ENCODE measurements around the gene RFX7.
"Not testable (repeated sequence)": the region's sequence is repeated elsewhere in the genome, so short reads cannot be mapped to it uniquely, and the experiment has no call there.

The RFX7 gene

DNA sequence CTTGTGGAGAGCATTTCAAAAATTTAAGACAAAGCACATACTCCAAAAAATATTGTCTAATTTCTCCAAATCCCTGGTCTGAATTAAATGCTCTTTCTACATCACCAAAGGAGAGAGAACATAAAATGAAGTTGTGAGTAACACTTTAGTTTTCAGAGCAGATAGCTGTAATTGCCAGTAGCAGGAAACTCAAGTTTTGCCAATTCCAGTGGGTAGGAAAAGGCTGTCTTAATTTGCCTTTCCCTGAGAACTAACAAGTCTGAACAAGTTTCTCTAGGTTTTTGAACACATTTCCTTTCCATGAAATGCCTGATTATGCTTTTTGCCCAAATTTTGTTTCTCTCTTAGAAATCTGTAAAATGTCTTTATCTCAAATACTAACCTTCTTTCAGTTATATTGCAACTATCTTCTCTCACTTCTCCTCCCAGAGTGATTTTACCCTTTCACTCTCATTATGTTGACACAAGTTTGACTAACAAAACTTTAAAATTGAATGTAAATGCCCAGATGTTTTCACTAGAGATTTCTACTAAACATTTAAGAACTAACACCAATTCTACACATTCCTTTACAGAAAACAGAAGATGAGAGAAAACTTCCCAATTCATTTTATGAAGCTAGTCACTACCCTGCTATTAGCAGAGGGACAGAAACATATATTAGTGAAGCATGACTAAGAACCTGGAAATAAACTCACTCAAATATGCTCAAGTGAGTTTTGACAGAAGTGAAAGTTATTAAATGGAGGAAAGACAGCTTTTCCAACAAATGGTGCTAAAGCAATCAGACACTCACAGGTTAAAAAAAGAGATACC is 38.4 kb downstream of the RFX7 start:
- DNase-seq = no peak

DNA sequence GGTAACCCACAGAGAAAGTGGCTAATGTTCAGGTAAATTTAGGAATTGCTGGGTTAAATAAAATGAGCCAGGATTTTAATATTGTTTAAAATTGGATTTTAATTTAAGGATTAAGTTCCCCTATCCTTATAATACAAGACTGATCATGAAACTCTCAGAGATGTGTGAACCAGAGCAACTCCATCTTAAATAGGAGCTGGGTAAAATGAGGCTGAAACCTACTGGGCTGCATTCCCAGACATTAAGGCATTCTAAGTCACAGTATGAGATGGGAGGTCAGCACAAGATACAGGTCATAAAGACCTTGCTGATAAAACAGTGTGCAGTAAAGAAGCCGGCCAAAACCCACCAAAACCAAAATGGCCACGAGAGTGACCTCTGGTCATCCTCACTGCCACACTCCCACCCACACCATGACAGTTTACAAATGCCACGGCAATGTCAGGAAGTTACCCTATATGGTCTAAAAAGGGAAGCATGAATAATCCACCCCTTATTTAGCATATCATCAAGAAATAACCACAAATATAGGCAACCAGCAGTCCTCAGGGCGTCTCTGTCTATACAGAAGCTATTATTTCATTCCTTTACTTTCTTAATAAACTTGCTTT is 40.3 kb downstream of the RFX7 start:
- not testable (repeated sequence) for DNase-seq

DNA sequence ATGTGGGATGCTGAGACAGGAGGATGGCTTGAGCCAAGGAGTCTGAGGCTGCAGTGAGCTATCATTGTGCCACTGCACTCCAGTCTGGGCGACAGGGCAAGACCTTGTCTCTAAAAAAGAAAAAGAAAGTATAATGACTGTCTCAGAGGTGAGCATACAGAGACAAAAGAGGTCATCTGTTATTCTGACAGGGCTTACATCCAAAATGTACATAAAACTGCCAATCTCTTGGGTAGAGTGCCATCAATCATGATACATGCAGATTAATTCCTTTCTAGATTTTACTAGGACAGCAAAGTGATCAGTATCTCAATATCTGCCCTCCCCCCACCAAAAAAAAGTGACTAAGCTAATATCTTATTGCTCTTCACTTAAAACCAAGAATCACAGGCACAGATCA is 41.0 kb downstream of the RFX7 start:
- no peak for DNase-seq

DNA sequence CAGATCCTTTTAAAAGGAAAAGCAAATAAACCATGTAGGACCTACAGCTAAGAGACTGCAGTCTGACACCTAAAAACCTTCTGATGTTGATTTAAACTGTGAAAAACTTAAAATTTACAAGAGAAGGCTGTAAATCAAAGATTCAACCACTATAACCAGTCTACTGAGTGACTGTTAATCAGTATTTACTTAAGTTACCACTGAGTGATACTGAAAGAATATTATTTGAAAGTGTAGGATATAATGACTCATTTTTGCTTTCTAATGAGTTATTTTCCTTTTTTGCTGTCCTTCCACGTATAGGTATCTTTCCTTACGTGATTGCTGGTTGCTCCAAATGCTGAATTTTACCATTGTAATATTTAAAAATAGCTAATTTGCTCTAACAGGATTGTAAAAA is 44.6 kb downstream of the RFX7 start:
- no peak for DNase-seq

DNA sequence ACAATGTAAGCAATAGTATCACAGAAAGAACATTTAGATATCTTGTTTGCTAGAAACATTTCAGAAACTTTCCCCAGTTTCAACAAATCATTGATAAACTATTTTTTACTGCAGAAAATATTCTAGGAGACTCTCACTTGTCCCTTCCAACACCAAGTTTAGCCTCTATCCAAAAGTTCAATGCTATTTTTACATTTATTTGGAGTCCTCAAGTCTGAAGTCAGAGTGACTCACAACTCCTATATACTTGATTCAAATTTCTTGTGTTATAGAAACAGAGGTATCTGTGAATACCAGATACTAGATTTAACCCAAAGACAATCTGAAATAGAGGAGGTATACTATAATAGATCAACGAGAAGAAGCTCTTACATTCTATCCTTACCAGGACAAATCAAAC is 49.6 kb downstream of the RFX7 start:
- DNase-seq = no peak

DNA sequence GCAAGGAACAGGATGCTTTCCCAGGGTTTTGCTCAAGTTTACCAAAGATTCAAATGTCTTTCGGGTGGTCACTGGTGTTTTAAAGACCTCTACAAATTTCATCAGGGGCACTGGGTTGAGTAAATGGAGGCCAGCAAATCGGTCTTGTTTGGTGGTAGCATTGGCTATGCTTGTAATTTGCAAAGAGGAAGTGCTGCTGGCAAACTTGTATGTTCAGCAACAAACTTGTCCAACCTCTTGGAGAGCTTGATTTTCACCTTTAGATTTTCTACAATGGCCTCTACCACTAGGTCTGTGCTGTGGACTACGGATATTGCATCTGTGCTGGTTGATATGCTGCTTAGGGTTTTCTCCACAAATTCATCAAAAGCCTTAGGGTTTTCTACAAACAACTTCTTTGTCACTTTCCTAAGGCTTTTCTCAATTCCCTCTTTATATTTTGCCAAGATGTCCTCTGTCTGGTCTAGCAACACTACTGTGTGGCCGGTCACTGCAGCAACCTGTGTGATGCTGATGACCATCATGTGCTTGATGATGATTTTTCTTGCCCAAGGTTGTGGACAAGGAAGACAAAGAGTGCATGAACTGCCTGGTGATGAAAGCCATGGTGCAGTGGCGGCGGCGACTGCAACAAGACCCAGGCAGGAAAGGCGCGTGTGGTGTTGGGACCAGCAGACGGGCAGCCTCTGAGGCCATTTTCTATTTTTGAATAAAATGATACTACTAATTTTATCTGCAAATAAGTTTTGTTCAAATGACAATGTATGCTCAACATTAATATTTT is 50.8 kb downstream of the RFX7 start:
- no peak for DNase-seq

DNA sequence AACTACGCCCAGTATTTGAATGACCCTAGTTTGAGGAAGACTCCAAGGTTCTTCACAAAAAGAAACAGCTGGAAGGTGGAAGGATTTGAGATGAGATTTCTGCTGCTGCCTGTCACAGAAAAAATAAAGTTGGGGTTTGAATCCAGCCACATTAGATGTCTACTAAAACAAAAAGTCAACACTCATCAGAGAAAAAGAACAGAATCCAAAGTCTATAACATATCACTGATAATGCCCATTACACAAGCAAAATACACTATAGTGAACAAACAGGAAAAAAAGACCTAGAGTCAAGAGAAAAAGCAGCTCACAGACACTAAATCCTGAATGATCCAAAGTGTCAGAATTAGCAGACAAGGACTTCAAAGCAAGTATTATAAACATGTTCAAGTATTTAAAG is 56.0 kb downstream of the RFX7 start:
- no peak for DNase-seq

DNA sequence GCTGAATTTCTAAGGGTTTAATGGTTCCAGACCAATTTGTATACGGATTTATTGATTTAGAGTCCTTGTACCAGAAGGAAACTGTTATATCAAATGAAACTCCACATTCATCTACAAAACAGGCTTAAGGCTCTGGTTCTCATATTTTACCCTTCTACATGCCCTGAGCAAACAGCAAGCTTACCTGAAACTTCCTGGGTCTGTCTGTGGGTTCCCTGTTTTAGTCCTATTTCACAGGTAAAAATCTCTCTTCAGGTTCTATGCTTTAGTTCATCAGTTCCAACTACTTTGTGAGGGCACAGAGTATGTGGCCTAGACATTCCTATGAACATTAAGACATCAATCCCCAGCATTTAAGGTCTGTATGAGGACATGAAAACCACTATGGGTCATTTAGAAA is 57.7 kb downstream of the RFX7 start:
- no peak for DNase-seq

DNA sequence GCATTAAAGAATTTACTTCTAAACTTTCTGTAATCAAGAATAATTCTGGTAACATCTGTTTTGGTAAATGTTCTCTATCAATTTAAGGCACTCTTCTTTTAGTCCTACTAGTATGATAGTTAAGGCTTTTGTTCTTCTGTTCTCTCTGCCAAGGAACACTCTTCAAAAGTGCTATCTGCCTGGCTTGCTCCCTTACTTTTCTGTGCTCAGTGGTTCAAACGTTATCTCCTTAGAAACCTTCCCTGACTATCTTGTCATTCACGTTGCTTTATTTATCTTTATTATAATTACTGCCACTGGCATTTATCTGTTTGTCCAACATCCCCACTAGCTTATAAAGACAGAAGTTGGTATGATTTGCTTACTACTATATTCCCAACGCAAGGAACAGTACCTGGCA is 59.2 kb downstream of the RFX7 start:
- DNase-seq = no peak

- DNase-seq = no peak
Measured at GRCh38 chr15:56180851-56181250, 62.8 kb downstream of the RFX7 start.

DNA sequence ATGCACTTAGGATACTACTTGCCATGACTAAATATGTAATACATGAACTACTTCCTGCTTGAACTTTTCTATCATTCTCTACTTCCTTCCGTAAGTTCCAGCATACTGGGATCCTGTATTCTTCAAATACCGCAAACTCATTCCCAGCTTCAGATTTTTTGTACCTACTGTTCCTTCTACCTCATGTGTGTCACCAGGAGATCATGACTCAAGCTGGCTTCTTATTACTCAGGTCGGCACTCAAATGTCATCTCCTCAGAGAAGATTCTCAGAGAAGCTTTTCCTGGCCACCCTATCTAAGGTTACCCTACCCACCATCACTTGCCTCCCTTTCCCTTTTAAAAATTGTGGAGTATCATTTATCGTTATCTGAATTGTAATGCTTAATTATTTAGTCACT is 66.7 kb downstream of the RFX7 start:
- no peak for DNase-seq

DNA sequence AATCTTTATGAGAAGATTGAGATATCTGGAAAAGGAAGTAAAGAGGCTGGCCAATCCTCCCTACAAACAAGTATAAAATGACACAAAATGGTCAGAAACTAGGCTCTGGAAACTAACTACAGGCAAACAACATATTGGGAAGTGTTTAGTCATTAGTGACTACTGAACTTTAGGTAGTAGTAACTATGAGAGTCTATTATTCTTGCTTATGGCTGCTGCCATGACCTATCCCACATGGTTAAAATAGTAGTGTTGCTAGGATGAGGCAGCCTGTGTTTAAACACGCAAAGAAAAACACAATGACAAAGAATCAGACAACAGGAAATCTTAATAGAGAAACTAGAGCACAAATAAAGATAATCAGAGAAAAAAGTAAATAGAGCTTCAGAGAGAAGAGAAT is 67.9 kb downstream of the RFX7 start:
- DNase-seq = no peak

DNA sequence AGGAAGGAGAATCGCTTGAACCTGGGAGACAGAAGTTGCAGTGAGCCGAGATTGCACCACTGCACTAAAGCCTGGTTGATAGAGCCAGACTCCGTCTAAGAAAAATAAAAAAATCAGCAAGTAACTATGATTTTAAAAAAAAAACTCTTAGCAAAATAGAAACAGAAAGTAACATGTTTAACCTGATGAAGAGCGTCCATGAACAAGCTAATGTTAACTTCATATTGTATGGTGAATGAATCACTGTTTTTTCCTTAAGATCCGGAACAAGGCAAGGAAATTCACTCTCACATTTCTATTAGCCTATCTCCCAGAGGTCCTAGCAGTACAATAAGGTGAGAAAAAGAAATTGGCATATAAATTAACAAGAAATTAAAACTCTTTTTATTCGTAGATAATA is 69.0 kb downstream of the RFX7 start:
- DNase-seq = peak in 1 of 2 donors; percentile 21

DNA sequence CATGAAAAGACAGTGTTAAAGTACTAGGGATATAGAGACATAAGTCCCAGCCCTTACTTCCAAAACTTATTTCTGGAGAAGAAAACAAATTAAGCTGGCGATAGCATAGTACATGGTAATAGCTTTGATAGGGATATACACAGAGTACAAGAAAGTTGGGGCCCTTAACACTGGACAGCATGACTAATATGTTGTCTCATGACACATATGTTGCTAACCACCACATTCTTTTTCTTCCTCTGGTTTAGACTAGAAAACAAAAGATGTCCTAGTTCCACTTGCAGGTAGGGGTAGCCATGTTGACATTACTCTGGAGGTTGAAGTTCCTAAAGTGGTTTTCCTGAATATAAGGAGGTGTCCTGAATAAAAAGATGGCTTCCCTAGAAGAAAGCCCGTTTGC is 75.3 kb downstream of the RFX7 start:
- no peak for DNase-seq

GRCh38 chr15:56165234-56165633 is 78.4 kb downstream of the RFX7 start:
- DNase-seq = no peak

DNA sequence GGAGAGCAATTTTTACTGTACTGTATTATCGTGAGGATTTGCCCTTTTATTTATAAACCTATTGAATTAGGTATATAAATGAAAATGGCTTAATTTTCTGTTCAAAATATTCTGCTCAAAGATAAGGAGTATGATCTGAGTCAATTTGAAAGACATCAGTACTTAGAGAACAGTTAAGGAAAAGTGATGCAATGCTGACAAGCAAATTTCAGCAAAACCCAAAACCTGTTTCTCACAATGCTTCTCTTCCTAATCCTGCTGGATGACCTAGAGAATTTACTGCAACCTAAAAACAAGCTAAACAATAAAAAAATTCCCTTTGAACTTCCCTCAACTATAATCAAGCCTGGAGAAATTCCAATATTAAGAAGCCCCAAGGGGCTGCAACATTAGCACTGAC is 82.7 kb downstream of the RFX7 start:
- DNase-seq = no peak

GRCh38 chr15:56156877-56157276 is 86.8 kb downstream of the RFX7 start:
- DNase-seq = no peak

GRCh38 chr15:56155278-56155677 is 88.4 kb downstream of the RFX7 start:
- not testable (repeated sequence) for DNase-seq

GRCh38 chr15:56154768-56155167 is 88.9 kb downstream of the RFX7 start:
- DNase-seq = not testable (repeated sequence)

GRCh38 chr15:56150204-56150603 is 93.5 kb downstream of the RFX7 start:
- DNase-seq = no peak

GRCh38 chr15:56148064-56148463 is 95.6 kb downstream of the RFX7 start:
- DNase-seq = no peak

DNA sequence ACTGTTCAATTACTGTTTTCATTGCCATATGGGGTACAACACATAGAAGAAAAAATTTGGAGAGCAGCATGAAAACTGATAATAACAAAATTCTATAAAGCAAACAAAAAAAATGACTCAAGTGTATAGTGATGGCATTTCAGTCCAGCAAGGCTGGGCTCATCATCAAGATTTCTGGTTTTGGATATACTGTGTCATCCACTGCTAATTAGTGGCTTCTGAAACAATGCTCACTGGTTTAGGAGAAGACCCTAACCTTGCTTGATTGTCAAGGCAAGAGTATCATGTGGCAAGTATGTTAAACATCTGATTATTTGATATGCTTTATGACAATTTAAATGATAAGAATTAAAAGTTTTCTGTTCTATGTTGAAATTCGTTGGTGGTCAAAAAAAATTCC is 96.9 kb downstream of the RFX7 start:
- DNase-seq = no peak

DNA sequence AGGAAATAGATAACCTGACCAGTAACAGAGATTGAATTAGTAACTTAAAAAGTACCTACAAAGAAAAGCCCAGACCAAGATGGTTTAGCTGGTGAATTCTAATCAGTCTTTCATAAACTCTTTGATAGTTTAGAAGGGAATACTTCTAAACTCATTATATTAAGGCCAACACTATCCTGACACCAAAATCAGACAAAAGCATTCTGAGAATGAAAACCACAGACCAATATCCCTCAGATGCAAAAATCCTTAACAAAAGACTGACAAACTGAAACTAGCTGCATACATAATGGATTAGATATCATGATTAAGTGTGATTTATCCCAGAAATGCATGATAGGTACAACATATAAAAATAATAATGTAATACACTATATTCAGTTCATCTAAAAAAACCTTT is 115.6 kb downstream of the RFX7 start:
- DNase-seq = no peak

GRCh38 chr15:56126409-56126808 is 117.3 kb downstream of the RFX7 start:
- DNase-seq = no peak
